ENCODE measurements around the gene SHC1. TPM values are rescaled to one million over a fixed set of nuclear protein-coding genes. Genes with fewer than 3 reads are reported as not detected.

The SHC1 gene
- total RNA-seq, 1 donor from 2014 or later = 915 TPM

GRCh38 chr1:154962795-154963330 lies 7.7 kb downstream of the SHC1 start:
- Mint-ChIP-seq H3K9me3 (ENCODE audit: unreplicated experiment) (no peaks in the 10 kb centered on the region), H3K27me3 (ENCODE audit: unreplicated experiment) (peaks cover 12% of the 10 kb centered on the region), H3K27ac (ENCODE audit: unreplicated experiment) (peak overlapping the region; percentile 89), H3K4me3 (ENCODE audit: unreplicated experiment) (peak overlapping the region; percentile 86), H3K4me1 (ENCODE audit: unreplicated experiment) (peaks cover 62% of the 10 kb centered on the region), H3K36me3 (ENCODE audit: low read depth, unreplicated experiment) (peaks cover 46% of the 10 kb centered on the region)
- no peak for DNase-seq (ENCODE audit: low spot score)
- TF ChIP-seq CTCF (IDR thresholded peaks at IDR 0.05; ENCODE audit: unreplicated experiment) = no peak

- TF ChIP-seq CTCF (IDR thresholded peaks at IDR 0.05; ENCODE audit: unreplicated experiment) = no peak
- Mint-ChIP-seq H3K36me3 (ENCODE audit: low read depth, unreplicated experiment) (peaks cover 41% of the 10 kb centered on the region), H3K4me1 (ENCODE audit: unreplicated experiment) (peaks cover 59% of the 10 kb centered on the region), H3K9me3 (ENCODE audit: unreplicated experiment) (no peaks in the 10 kb centered on the region), H3K27me3 (ENCODE audit: unreplicated experiment) (peaks cover 9% of the 10 kb centered on the region), H3K27ac (ENCODE audit: unreplicated experiment) (peak overlapping the region; percentile 89), H3K4me3 (ENCODE audit: unreplicated experiment) (peak overlapping the region; percentile 86)
- DNase-seq (ENCODE audit: low spot score) = no peak
Observed at GRCh38 chr1:154962156-154962749, 8.3 kb downstream of the SHC1 start.

GRCh38 chr1:154961207-154962155 lies 9.1 kb downstream of the SHC1 start, which contains the start of gene PYGO2:
PYGO2 (minus strand) TSS chr1:154961782; CDS start chr1:154961576, 206 bp downstream.
- Mint-ChIP-seq H3K27me3 (ENCODE audit: unreplicated experiment) (peaks cover 11% of the 10 kb centered on the region), H3K9me3 (ENCODE audit: unreplicated experiment) (no peaks in the 10 kb centered on the region), H3K4me1 (ENCODE audit: unreplicated experiment) (peaks cover 59% of the 10 kb centered on the region), H3K4me3 (ENCODE audit: unreplicated experiment) (peak within 1 kb of the TSS; percentile 95), H3K27ac (ENCODE audit: unreplicated experiment) (peak within 1 kb of the TSS; percentile 95), H3K36me3 (ENCODE audit: low read depth, unreplicated experiment) (peaks cover 38% of the 10 kb centered on the region)
- peak; percentile 50 for TF ChIP-seq CTCF (IDR thresholded peaks at IDR 0.05; ENCODE audit: unreplicated experiment)
- peak; percentile 85 for DNase-seq (ENCODE audit: low spot score)

GRCh38 chr1:154960446-154961136 lies 10.0 kb downstream of the SHC1 start:
- Mint-ChIP-seq H3K36me3 (ENCODE audit: low read depth, unreplicated experiment) (peaks cover 41% of the 10 kb centered on the region), H3K27ac (ENCODE audit: unreplicated experiment) (peak overlapping the region; percentile 95), H3K4me3 (ENCODE audit: unreplicated experiment) (peak overlapping the region; percentile 95), H3K27me3 (ENCODE audit: unreplicated experiment) (peaks cover 18% of the 10 kb centered on the region), H3K9me3 (ENCODE audit: unreplicated experiment) (no peaks in the 10 kb centered on the region), H3K4me1 (ENCODE audit: unreplicated experiment) (peaks cover 59% of the 10 kb centered on the region)
- no peak for TF ChIP-seq CTCF (IDR thresholded peaks at IDR 0.05; ENCODE audit: unreplicated experiment)
- DNase-seq (ENCODE audit: low spot score) = no peak

Data from endothelial cell (in vitro differentiated cells).